ENCODE data around the gene CCSAP. TPM values are rescaled to one million over a fixed set of nuclear protein-coding genes. Genes with fewer than 3 reads are reported as not detected.

The CCSAP gene
- total RNA-seq, 1 donor from 2014 or later = 8.0 TPM

- Histone ChIP-seq H2AFZ (ENCODE audit: low read depth, low read length) (no peak overlapping the region), H3K9ac (ENCODE audit: low read length) (no peak overlapping the region), H3K79me2 (ENCODE audit: insufficient read depth, low read length) (no peaks in the 10 kb centered on the region), H3K4me3 (ENCODE audit: insufficient read depth, low read depth, low read length) (no peak overlapping the region), H3K4me1 (ENCODE audit: insufficient read depth, low read length) (no peaks in the 10 kb centered on the region), H4K20me1 (ENCODE audit: insufficient read depth, low read length) (no peaks in the 10 kb centered on the region), H3K4me2 (ENCODE audit: low read length) (no peak overlapping the region), H3K9me3 (ENCODE audit: insufficient read depth, low read depth, low read length) (no peaks in the 10 kb centered on the region), H3K27ac (ENCODE audit: low read depth, low read length) (no peak overlapping the region), H3K27me3 (ENCODE audit: insufficient read depth, low read length) (no peaks in the 10 kb centered on the region), H3K36me3 (ENCODE audit: insufficient read depth, low read length) (peaks cover 3% of the 10 kb centered on the region)
- peaks cover 5% of the 10 kb centered on the region for H3K4me1 Mint-ChIP-seq (ENCODE audit: low read depth, unreplicated experiment)
- no peaks in the 10 kb centered on the region for H3K27me3 Mint-ChIP-seq (ENCODE audit: low read depth, unreplicated experiment)
- H3K4me3 Mint-ChIP-seq (ENCODE audit: unreplicated experiment) = no peak overlapping the region
- H3K9me3 Mint-ChIP-seq (ENCODE audit: unreplicated experiment) = no peaks in the 10 kb centered on the region
- peaks cover 15% of the 10 kb centered on the region for H3K36me3 Mint-ChIP-seq (ENCODE audit: low read depth, unreplicated experiment)
- TF ChIP-seq CTCF (IDR thresholded peaks at IDR 0.05; ENCODE audit: insufficient read depth, low read depth, low read length) = no peak
- no peak for TF ChIP-seq EZH2 (IDR thresholded peaks at IDR 0.05; ENCODE audit: insufficient read depth, low read length)
- FAIRE-seq = no peak
- H3K27ac Mint-ChIP-seq (ENCODE audit: unreplicated experiment) = no peak overlapping the region
- no peak for DNase-seq (ENCODE audit: low read depth)
Measured at GRCh38 chr1:229309684-229310083, 33.2 kb downstream of the CCSAP start.

GRCh38 chr1:229309074-229309473 lies 33.8 kb downstream of the CCSAP start:
- no peak overlapping the region for H3K4me3 ChIP-seq (ENCODE audit: insufficient read depth, low read depth, low read length)
- Mint-ChIP-seq H3K36me3 (ENCODE audit: low read depth, unreplicated experiment) (peaks cover 15% of the 10 kb centered on the region), H3K27me3 (ENCODE audit: low read depth, unreplicated experiment) (no peaks in the 10 kb centered on the region), H3K4me1 (ENCODE audit: low read depth, unreplicated experiment) (peaks cover 5% of the 10 kb centered on the region), H3K4me3 (ENCODE audit: unreplicated experiment) (no peak overlapping the region), H3K27ac (ENCODE audit: unreplicated experiment) (no peak overlapping the region), H3K9me3 (ENCODE audit: unreplicated experiment) (no peaks in the 10 kb centered on the region)
- no peaks in the 10 kb centered on the region for H3K79me2 ChIP-seq (ENCODE audit: insufficient read depth, low read length)
- H3K4me2 ChIP-seq (ENCODE audit: low read length) = no peak overlapping the region
- H3K9ac ChIP-seq (ENCODE audit: low read length) = no peak overlapping the region
- TF ChIP-seq CTCF (IDR thresholded peaks at IDR 0.05; ENCODE audit: insufficient read depth, low read depth, low read length) = no peak
- no peak for TF ChIP-seq EZH2 (IDR thresholded peaks at IDR 0.05; ENCODE audit: insufficient read depth, low read length)
- H2AFZ ChIP-seq (ENCODE audit: low read depth, low read length) = no peak overlapping the region
- no peaks in the 10 kb centered on the region for H3K9me3 ChIP-seq (ENCODE audit: insufficient read depth, low read depth, low read length)
- no peaks in the 10 kb centered on the region for H3K27me3 ChIP-seq (ENCODE audit: insufficient read depth, low read length)
- H3K27ac ChIP-seq (ENCODE audit: low read depth, low read length) = no peak overlapping the region
- no peaks in the 10 kb centered on the region for H3K4me1 ChIP-seq (ENCODE audit: insufficient read depth, low read length)
- H3K36me3 ChIP-seq (ENCODE audit: insufficient read depth, low read length) = peaks cover 8% of the 10 kb centered on the region
- DNase-seq (ENCODE audit: low read depth) (no peak), FAIRE-seq (no peak)
- H4K20me1 ChIP-seq (ENCODE audit: insufficient read depth, low read length) = no peaks in the 10 kb centered on the region

- FAIRE-seq = no peak
Measured at GRCh38 chr1:229305392-229305791, 37.5 kb downstream of the CCSAP start.

More at GRCh38 chr1:229305392-229305791, 37.5 kb downstream of the CCSAP start:
- no peak overlapping the region for H3K9ac ChIP-seq (ENCODE audit: low read length)
- no peaks in the 10 kb centered on the region for H3K27me3 Mint-ChIP-seq (ENCODE audit: low read depth, unreplicated experiment)
- peaks cover 15% of the 10 kb centered on the region for H3K36me3 Mint-ChIP-seq (ENCODE audit: low read depth, unreplicated experiment)
- TF ChIP-seq CTCF (IDR thresholded peaks at IDR 0.05; ENCODE audit: insufficient read depth, low read depth, low read length) = no peak
- TF ChIP-seq EZH2 (IDR thresholded peaks at IDR 0.05; ENCODE audit: insufficient read depth, low read length) = no peak
- H3K4me3 Mint-ChIP-seq (ENCODE audit: unreplicated experiment) = no peak overlapping the region
- H3K27ac ChIP-seq (ENCODE audit: low read depth, low read length) = no peak overlapping the region
- peaks cover 3% of the 10 kb centered on the region for H3K4me1 Mint-ChIP-seq (ENCODE audit: low read depth, unreplicated experiment)
- no peak overlapping the region for H3K4me3 ChIP-seq (ENCODE audit: insufficient read depth, low read depth, low read length)
- H3K9me3 ChIP-seq (ENCODE audit: insufficient read depth, low read depth, low read length) = no peaks in the 10 kb centered on the region
- no peaks in the 10 kb centered on the region for H3K4me1 ChIP-seq (ENCODE audit: insufficient read depth, low read length)
- no peak for DNase-seq (ENCODE audit: low read depth)
- no peaks in the 10 kb centered on the region for H3K9me3 Mint-ChIP-seq (ENCODE audit: unreplicated experiment)
- peaks cover 18% of the 10 kb centered on the region for H3K36me3 ChIP-seq (ENCODE audit: insufficient read depth, low read length)
- H3K27me3 ChIP-seq (ENCODE audit: insufficient read depth, low read length) = no peaks in the 10 kb centered on the region
- H3K79me2 ChIP-seq (ENCODE audit: insufficient read depth, low read length) = no peaks in the 10 kb centered on the region
- no peak overlapping the region for H2AFZ ChIP-seq (ENCODE audit: low read depth, low read length)
- H4K20me1 ChIP-seq (ENCODE audit: insufficient read depth, low read length) = no peaks in the 10 kb centered on the region
- no peak overlapping the region for H3K4me2 ChIP-seq (ENCODE audit: low read length)
- H3K27ac Mint-ChIP-seq (ENCODE audit: unreplicated experiment) = no peak overlapping the region

Measured in astrocyte (in vitro differentiated cells and primary cell).